Muscle layer of duodenum (tissue), 2 donors: Measurements from ENCODE around the gene ACCS.

Source experiments
- H3K27ac ChIP-seq: one replicate; pipeline ENCODE4 v1.7.0; 2013; ENCODE audit warnings: mild to moderate bottlenecking, low read length
- H3K27me3 ChIP-seq: one replicate; pipeline ENCODE4 v1.7.0; 2013; ENCODE audit warnings: low read depth, mild to moderate bottlenecking, control low read depth, low read length
- H3K36me3 ChIP-seq, 2 donors: one replicate each; pipeline ENCODE4 v1.7.0; 2013; ENCODE audit warnings: low read length in 2 of 2, control low read depth in 1 of 2, mild to moderate bottlenecking in 1 of 2; ENCODE audit not compliant: insufficient read depth in 2 of 2, control insufficient read depth in 1 of 2
- H3K4me1 ChIP-seq, 2 donors: one replicate each; pipeline ENCODE4 v1.7.0; 2013; ENCODE audit warnings: low read length in 2 of 2, mild to moderate bottlenecking in 2 of 2, control low read depth in 1 of 2, moderate library complexity in 1 of 2; ENCODE audit not compliant: insufficient read depth in 2 of 2, control insufficient read depth in 1 of 2
- H3K4me3 ChIP-seq, 2 donors: one replicate each; pipeline ENCODE4 v1.7.0; 2013; ENCODE audit warnings: low read length in 2 of 2, low read depth in 1 of 2, mild to moderate bottlenecking in 1 of 2
- H3K9me3 ChIP-seq, 2 donors: one replicate each; pipeline ENCODE4 v1.7.0; 2013; ENCODE audit warnings: low read length in 2 of 2, control low read depth in 1 of 2, mild to moderate bottlenecking in 1 of 2; ENCODE audit not compliant: control insufficient read depth in 1 of 2
- donor health status: healthy.

Gene ACCS

DNA sequence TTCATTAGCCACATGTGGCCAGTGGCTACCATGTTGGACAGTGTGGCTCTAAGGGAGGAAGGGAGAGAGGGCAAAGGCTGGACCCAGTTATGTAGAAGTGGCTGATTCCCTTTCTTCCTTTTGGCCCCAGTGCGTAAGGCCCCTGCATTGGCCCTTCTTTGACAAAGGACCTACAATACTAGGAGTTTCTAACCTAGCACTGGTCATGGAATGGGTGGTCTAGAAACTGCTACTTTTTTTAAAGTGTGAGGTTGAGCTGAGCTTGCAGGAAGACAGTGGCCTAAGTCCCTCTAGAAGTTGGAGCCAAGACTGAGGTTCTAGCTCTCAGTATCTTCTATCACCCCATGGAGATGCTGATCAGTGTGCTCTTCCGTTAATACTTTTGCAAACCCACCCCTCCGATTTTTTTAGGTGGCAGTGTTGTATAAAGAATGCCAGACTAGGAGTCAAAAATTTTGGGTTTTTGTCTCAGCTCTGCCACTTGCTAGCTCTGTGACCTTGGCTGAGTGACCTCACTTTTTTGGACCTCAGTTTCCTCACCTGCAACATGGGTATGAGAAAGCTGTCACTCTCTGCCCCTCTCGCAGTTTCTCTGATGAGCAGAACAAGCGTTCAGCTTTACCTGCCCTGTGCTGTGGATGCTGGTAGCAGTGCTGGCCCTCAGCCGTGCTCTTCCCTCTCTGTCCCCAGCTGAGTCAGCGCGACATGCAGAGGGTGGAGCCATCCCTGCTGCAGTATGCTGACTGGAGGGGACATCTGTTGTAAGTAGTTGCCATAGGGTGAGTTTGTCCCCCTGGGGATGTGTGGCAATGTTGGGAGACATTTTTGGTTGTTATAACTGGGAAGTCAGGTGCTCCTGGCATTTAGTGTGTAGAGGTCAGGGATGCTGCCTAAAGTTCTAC, 6.9 kb downstream of the ACCS start:
- Histone ChIP-seq H3K9me3 (no peaks in the 10 kb centered on the region), H3K4me3 (no peak overlapping the region), H3K27ac (no peak overlapping the region), H3K4me1 (no peaks in the 10 kb centered on the region), H3K36me3 (peaks cover 9 to 40% of the 10 kb centered on the region in 2 donors), H3K27me3 (no peaks in the 10 kb centered on the region)

DNA sequence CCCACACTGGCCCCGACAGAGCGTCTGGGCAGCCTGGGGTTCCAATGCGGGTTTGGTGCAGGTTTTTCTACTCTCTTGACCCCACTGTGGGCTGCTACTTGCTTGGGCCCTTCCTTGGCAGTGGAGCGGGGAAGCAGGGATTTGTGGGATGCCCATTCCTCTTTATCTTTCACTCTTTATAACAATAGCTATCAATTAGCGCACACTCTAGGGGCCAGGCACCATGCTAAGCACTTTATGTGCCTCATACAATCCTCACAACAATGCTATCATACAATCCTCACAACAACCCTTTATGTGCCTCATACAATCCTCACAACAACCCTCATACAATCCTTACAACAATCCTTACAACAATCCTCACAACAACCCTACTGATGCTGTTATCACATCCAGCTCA, 12.7 kb downstream of the ACCS start:
- Histone ChIP-seq H3K4me1 (peaks cover 0 to 4% of the 10 kb centered on the region in 2 donors), H3K36me3 (peaks cover 6 to 38% of the 10 kb centered on the region in 2 donors), H3K4me3 (no peak overlapping the region), H3K27ac (no peak overlapping the region), H3K27me3 (no peaks in the 10 kb centered on the region), H3K9me3 (no peaks in the 10 kb centered on the region)

DNA sequence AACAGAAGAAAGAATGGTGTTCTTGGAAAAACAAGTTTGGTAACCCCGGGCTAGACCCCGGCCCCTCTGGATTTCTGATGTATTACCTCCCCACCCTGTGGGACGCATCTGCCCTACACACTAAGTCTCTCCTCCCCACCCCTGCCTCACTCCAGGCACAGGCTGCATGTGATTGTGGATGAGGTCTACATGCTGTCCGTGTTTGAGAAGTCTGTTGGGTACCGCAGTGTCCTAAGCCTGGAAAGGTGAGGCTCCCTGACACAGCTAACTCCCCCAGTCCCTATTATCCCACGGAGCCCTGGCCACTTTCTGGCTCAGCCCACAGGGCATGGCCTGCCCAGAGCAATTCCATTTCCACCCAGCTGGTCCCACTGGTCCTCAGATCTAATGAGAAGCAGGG, 13.3 kb downstream of the ACCS start:
- H3K27ac ChIP-seq: no peak overlapping the region
- H3K27me3 ChIP-seq: no peaks in the 10 kb centered on the region
- no peaks in the 10 kb centered on the region for H3K9me3 ChIP-seq
- peaks cover 6 to 38% of the 10 kb centered on the region in 2 donors for H3K36me3 ChIP-seq
- peaks cover 0 to 6% of the 10 kb centered on the region in 2 donors for H3K4me1 ChIP-seq
- no peak overlapping the region for H3K4me3 ChIP-seq

DNA sequence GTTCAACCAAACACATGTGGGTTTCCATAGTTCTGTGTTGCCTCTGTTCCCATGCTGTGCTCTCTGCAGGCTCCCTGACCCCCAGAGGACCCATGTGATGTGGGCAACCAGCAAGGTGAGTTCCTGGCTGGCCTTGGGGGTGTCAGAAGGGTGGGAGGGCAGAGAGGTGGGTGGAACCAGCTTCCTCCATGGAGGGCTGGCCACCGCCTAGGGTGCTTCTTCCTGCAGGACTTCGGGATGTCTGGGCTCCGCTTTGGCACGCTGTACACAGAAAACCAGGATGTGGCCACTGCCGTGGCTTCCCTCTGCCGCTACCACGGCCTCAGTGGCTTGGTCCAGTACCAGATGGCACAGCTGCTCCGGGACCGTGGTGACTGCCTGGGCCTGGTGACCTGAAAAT, 14.9 kb downstream of the ACCS start:
- no peaks in the 10 kb centered on the region for H3K27me3 ChIP-seq
- peaks cover 0 to 6% of the 10 kb centered on the region in 2 donors for H3K4me1 ChIP-seq
- no peak overlapping the region for H3K4me3 ChIP-seq
- H3K9me3 ChIP-seq: no peaks in the 10 kb centered on the region
- no peak overlapping the region for H3K27ac ChIP-seq
- H3K36me3 ChIP-seq: peaks cover 0 to 27% of the 10 kb centered on the region in 2 donors

DNA sequence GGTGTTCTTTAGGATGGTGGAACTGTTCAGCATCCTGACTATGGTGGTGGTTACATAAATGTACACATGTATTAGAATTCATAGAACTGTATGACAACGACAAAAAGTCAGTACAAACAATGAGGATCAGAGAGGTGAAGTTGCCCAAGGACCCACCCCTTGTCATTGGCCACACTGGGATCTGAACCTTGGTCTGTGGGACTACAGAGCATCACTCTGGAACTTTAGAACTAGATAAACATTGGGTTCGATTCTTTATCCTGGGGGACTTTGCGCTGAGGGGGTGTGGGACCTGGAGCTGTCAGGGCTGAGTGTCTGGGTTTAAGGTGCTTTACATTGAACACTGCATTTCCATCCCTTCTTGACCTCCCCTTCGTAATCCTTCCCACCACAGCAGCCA, 16.6 kb downstream of the ACCS start:
- Histone ChIP-seq H3K36me3 (peaks cover 1 to 19% of the 10 kb centered on the region in 2 donors), H3K27me3 (no peaks in the 10 kb centered on the region), H3K4me3 (no peak overlapping the region), H3K4me1 (peaks cover 0 to 6% of the 10 kb centered on the region in 2 donors), H3K9me3 (no peaks in the 10 kb centered on the region), H3K27ac (no peak overlapping the region)

DNA sequence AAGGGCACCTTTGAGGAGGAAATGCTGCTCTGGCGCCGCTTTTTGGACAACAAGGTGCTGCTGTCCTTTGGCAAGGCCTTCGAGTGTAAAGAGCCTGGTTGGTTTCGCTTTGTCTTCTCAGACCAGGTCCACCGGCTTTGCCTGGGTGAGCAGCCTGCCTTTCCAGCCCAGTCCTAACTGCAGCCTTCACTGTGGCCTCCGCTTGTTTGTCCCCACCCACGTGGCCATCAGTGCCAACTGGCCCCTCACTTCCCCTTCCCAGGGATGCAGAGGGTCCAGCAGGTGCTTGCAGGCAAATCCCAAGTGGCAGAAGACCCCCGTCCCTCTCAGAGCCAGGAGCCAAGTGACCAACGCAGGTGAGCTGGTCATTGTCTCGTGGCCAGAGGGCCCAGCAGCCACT, 17.4 kb downstream of the ACCS start:
- peaks cover 0 to 6% of the 10 kb centered on the region in 2 donors for H3K4me1 ChIP-seq
- no peaks in the 10 kb centered on the region for H3K27me3 ChIP-seq
- no peak overlapping the region for H3K27ac ChIP-seq
- peaks cover 3 to 18% of the 10 kb centered on the region in 2 donors for H3K36me3 ChIP-seq
- H3K4me3 ChIP-seq: no peak overlapping the region
- no peaks in the 10 kb centered on the region for H3K9me3 ChIP-seq

DNA sequence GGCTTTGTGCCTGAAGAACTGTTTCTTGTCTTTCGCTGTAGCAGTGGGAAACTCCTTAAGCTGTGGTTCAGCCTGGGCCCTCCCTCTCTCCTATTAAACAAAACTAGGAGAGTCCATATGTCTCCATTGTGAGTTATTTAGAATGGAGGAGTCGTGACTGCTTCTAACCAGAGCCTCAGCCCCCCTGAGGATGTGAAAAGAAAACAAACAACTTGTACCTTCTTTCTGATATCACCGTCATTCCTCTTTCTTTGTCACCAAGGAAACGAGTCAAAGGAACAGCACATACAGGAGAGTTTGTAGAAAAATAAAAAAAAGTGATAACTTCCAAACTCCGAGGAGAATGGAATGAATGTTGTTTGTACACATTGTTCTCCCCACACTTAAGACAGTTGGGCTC, 17.8 kb downstream of the ACCS start:
- H3K4me3 ChIP-seq: no peak overlapping the region
- peaks cover 3 to 14% of the 10 kb centered on the region in 2 donors for H3K36me3 ChIP-seq

DNA sequence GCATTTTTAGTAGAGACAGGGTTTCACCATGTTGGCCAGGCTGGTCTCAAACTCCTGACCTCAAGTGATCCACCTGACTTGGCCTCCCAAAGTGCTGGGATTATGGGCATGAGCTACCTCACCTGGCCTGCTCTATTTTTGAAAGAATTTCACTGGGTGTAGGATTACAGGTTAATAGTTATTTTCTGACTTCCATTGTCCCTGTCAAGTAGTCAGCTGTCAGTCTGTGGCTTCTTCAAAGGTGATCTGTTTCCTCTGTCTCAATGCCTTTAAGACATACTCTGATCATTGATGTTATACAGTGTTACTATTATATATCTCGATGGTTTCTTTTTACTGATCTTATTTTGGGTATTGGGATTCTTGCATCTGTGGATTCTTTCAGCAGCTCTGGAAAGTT, 19.3 kb downstream of the ACCS start:
- Histone ChIP-seq H3K36me3 (peaks cover 3 to 11% of the 10 kb centered on the region in 2 donors), H3K27me3 (no peaks in the 10 kb centered on the region), H3K4me3 (no peak overlapping the region), H3K9me3 (no peaks in the 10 kb centered on the region), H3K4me1 (peaks cover 0 to 6% of the 10 kb centered on the region in 2 donors), H3K27ac (no peak overlapping the region)

More for the DNA sequence above, 17.8 kb downstream of the ACCS start:
- Histone ChIP-seq H3K27me3 (no peaks in the 10 kb centered on the region), H3K27ac (no peak overlapping the region), H3K9me3 (no peaks in the 10 kb centered on the region), H3K4me1 (peaks cover 0 to 6% of the 10 kb centered on the region in 2 donors)

DNA sequence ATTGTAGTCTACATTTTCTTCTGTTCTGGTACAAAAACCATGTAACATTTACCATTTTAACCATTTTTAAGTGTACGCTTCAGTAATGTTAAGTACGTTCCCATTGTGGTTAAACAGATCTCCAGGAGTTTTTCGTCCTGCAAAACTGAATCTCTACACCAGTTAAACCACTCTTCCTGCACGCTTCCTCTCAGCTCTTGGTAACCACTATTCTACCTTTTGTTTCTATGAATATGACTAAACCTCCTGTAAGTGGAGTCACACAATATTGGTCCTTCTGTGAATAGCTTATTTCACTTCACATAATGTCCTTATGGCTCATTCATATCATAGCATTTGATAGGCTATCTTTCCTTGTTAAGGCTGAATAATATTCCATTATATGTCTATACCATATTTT, 22.3 kb downstream of the ACCS start:
- no peak overlapping the region for H3K27ac ChIP-seq
- no peaks in the 10 kb centered on the region for H3K27me3 ChIP-seq
- no peak overlapping the region for H3K4me3 ChIP-seq
- no peaks in the 10 kb centered on the region for H3K9me3 ChIP-seq
- H3K36me3 ChIP-seq: peaks cover 3 to 5% of the 10 kb centered on the region in 2 donors
- H3K4me1 ChIP-seq: peaks cover 0 to 6% of the 10 kb centered on the region in 2 donors

DNA sequence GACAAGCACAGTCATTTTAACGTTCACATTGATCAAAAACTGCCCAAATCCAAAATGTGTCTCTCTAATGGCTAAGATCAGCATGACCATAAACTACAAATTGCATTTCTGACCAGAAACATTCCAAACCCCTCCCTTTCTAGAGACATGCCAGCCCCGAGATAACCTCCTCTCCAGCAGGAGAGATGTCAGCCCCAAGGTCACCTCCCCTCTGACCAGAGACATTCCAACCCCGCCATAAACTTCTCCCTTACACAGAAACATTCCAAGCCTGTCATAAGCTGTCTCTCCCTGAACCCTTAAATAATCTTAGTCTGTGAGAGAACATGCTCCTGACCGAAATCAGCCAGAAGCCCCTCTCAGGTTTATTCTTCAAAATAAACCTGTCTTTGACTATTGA, 22.8 kb downstream of the ACCS start:
- no peaks in the 10 kb centered on the region for H3K27me3 ChIP-seq
- no peak overlapping the region for H3K27ac ChIP-seq
- peaks cover 0 to 2% of the 10 kb centered on the region in 2 donors for H3K4me1 ChIP-seq
- H3K36me3 ChIP-seq: peaks cover under 1 to 3% of the 10 kb centered on the region in 2 donors
- H3K9me3 ChIP-seq: no peaks in the 10 kb centered on the region
- no peak overlapping the region for H3K4me3 ChIP-seq

DNA sequence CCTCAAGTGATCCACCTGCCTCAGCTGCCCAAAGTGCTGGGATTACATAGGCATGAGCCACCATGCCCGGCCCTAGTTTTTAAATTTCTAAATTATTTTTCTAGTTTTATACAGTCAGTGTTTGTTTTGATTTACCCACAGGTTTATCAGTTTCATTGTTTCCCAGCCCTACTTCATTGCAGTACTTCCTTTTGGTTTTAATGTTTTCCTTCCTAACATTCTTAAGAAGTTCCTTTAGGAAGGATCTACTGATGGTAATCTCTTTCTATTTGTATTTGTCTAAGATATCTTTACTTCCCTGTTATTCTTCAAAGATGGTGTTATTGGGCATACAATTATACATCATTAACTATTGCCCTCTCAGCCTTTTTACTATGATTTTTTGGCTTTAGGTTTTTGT, 24.5 kb downstream of the ACCS start:
- Histone ChIP-seq H3K27ac (no peak overlapping the region), H3K4me1 (peaks cover 0 to 8% of the 10 kb centered on the region in 2 donors), H3K9me3 (no peaks in the 10 kb centered on the region), H3K27me3 (no peaks in the 10 kb centered on the region), H3K36me3 (peaks cover 0 to 3% of the 10 kb centered on the region in 2 donors), H3K4me3 (no peak overlapping the region)
